Mesothelial cell of epicardium (in vitro differentiated cells): ENCODE data around the gene FCN3. TPM values are rescaled to one million over a fixed set of nuclear protein-coding genes. Genes with fewer than 3 reads are reported as not detected.
A peak's percentile ranks its signal among the peaks of the same experiment; 100 is the strongest.

Experiments
- DNase-seq, 2 experiments: peaks; one replicate each; pipeline ENCODE4 v3.0.0; 2021; ENCODE audit warnings: low spot score in 2 of 2; ENCODE audit not compliant: unreplicated experiment in 2 of 2
- H3K27ac Mint-ChIP-seq: 2 replicates; pipeline ENCODE4 v1.8.0; 2021; ENCODE audit warnings: mixed read lengths
- H3K27me3 Mint-ChIP-seq: 2 replicates; pipeline ENCODE4 v1.8.0; 2021; ENCODE audit warnings: low read depth, mixed read lengths
- H3K36me3 Mint-ChIP-seq: 2 replicates; pipeline ENCODE4 v1.8.0; 2021; ENCODE audit warnings: mixed read lengths
- H3K4me1 Mint-ChIP-seq: 2 replicates; pipeline ENCODE4 v1.8.0; 2021; ENCODE audit warnings: mixed read lengths
- H3K4me3 Mint-ChIP-seq: 2 replicates; pipeline ENCODE4 v1.8.0; 2021; ENCODE audit warnings: mild to moderate bottlenecking, moderate library complexity, mixed read lengths
- H3K9me3 Mint-ChIP-seq: 2 replicates; pipeline ENCODE4 v1.8.0; 2021; ENCODE audit warnings: mixed read lengths
- total RNA-seq: library from RNA; stranded (reverse); gene quantifications from 3 replicates; pipeline ENCODE4 v1.2.1, GENCODE V29; 2021
- TF ChIP-seq, protein P1 (sequence below): fragments of 200-600 bp; sonication (generic); IDR thresholded peaks from one replicate; pipeline ENCODE4 v1.5.0; 2021; ENCODE audit warnings: antibody characterized with exemption; ENCODE audit not compliant: unreplicated experiment

The FCN3 gene
- total RNA-seq: 0.22 to 0.24 TPM in 2 of 3 replicates, not detected in the other

DNA sequence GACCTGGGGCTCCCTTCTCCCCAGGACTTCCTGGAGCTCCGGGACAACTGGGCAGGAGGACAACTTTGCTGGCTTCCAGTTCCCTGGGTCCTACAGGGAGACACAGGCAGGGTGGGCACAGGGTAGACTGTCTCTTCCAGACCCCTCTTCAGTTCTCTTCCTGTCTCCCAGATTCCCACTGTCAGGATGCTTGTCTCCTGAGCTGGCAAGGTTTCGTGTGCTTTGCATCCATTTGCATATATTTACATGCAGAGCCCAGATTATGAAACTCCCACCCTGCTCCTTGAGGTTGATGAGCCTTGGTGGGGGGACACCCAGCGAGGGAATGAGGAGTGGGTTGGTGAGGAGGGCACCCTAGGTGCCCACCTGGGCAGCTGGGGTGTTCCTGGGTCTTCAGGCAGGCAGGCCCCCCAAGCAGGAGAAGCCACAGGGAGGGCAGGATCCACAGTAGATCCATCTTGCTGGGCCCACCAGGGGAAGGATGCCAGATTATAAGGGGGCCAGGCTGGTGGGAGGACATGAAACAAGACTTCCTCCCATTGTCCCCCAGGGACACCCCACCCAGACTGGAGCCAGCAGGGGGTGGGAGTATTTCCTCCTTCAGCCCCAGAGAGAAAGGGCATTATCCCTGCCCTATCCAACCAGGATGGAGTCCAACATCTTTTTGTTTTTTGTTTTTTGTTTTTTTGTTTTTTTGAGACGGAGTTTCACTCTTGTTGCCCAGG lies at the start of gene FCN3:
Gene FCN3, minus strand, starts transcription at position 463 of the 725 bp plus-strand sequence. Its CDS starts 6 bp downstream, at position 457.
- H3K36me3 Mint-ChIP-seq: no peaks in the 10 kb centered on the region

DNA sequence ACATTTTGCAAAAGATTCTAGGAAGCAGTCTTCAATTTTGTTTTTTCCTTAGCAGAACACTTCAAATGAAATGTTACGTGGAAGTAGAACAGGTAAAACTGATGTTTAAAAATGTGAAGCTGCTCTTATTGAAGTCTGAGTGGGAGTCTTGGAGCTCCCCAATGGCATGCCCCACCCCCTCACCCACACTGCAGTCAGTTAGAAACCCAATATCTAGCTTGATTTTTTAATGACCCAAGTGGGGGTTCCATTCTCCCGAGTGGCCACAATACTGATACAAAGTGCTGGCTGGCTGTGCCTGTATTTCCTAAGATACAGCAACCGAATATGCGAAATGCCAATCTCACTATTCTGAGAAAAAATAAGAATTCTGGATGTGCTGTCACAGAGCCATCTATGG lies 49.1 kb upstream of the FCN3 start:
- Mint-ChIP-seq H3K4me3 (no peak overlapping the region), H3K36me3 (peaks cover 9% of the 10 kb centered on the region), H3K9me3 (no peaks in the 10 kb centered on the region), H3K27ac (no peak overlapping the region), H3K27me3 (no peaks in the 10 kb centered on the region), H3K4me1 (peaks cover 31% of the 10 kb centered on the region)
- TF ChIP-seq, protein P1, sequence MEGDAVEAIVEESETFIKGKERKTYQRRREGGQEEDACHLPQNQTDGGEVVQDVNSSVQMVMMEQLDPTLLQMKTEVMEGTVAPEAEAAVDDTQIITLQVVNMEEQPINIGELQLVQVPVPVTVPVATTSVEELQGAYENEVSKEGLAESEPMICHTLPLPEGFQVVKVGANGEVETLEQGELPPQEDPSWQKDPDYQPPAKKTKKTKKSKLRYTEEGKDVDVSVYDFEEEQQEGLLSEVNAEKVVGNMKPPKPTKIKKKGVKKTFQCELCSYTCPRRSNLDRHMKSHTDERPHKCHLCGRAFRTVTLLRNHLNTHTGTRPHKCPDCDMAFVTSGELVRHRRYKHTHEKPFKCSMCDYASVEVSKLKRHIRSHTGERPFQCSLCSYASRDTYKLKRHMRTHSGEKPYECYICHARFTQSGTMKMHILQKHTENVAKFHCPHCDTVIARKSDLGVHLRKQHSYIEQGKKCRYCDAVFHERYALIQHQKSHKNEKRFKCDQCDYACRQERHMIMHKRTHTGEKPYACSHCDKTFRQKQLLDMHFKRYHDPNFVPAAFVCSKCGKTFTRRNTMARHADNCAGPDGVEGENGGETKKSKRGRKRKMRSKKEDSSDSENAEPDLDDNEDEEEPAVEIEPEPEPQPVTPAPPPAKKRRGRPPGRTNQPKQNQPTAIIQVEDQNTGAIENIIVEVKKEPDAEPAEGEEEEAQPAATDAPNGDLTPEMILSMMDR: no peak
- no peak for DNase-seq

More for the DNA sequence above, at the start of gene FCN3:
- Mint-ChIP-seq H3K9me3 (no peaks in the 10 kb centered on the region), H3K27ac (no peak within 1 kb of the TSS), H3K4me3 (no peak within 1 kb of the TSS), H3K27me3 (no peaks in the 10 kb centered on the region), H3K4me1 (peaks cover 2% of the 10 kb centered on the region)
- TF ChIP-seq, protein P1: no peak
- DNase-seq: no peak

DNA sequence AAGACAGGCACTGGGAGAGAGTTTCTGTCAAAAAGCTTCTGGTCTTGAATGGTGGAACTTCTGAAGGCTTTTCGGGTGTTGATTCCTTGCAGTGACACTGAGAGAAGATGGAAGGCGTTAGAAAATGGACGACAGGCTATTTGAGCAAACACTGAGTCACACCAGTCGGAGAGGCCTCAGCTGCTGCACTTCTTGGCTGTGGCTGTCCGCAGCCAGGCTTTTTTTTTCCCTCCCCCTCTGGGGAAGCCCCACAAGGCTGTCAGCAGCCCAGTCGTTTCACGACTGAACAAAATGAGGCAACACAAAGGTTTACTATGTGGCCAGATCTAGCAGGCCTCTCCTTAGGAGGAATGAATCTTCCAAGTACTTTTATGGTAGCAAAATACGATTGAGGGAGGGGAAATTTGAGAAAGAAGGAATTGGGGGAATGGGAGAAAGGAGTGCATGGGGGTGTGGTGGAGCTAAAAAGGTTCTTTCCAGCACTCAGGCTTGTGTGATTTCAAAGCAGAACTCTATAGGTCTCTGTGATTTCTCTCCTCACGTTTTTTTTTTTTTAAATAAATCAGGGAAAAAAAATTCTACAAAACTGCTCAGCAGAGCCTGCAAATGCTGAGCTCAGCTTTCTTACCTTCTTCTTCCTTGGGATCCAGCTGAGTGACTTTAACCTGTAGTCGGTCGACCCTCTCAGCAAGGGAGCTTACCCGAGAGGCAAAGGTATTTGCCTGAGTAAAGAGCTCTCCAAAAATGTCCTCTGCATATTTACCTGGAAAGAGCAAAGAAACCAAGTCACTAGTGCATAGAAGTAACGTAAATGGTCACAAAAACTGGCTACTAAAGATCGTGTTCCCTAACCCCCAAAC lies 43.9 kb upstream of the FCN3 start:
- TF ChIP-seq, protein P1: no peak
- Mint-ChIP-seq H3K36me3 (peaks cover 20% of the 10 kb centered on the region), H3K27ac (peak overlapping the region; percentile 95), H3K9me3 (no peaks in the 10 kb centered on the region), H3K4me3 (no peak overlapping the region), H3K27me3 (no peaks in the 10 kb centered on the region), H3K4me1 (peaks cover 22% of the 10 kb centered on the region)
- DNase-seq: no peak

DNA sequence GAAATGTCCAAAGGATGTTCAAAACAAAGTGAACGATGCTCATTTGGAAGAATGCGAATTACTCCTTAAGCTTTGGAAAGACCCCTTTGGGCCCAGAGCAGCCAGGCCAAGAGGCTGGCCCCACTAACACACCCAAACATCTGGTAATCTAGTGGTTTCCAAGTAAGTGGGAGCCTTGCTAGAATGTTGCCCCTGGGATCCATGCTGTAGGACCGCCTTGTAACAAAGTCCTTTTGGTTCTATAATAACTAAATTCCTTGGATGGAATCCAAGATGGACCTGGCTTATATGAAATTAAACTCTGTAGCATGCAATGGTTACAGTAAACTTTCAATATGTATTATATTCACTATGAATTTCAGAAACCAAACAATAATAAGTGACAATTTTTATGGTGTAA lies 43.1 kb upstream of the FCN3 start:
- Mint-ChIP-seq H3K9me3 (no peaks in the 10 kb centered on the region), H3K36me3 (peaks cover 27% of the 10 kb centered on the region), H3K4me3 (no peak overlapping the region), H3K27ac (peak overlapping the region; percentile 95), H3K27me3 (no peaks in the 10 kb centered on the region), H3K4me1 (peaks cover 22% of the 10 kb centered on the region)
- DNase-seq: no peak
- TF ChIP-seq, protein P1: no peak

DNA sequence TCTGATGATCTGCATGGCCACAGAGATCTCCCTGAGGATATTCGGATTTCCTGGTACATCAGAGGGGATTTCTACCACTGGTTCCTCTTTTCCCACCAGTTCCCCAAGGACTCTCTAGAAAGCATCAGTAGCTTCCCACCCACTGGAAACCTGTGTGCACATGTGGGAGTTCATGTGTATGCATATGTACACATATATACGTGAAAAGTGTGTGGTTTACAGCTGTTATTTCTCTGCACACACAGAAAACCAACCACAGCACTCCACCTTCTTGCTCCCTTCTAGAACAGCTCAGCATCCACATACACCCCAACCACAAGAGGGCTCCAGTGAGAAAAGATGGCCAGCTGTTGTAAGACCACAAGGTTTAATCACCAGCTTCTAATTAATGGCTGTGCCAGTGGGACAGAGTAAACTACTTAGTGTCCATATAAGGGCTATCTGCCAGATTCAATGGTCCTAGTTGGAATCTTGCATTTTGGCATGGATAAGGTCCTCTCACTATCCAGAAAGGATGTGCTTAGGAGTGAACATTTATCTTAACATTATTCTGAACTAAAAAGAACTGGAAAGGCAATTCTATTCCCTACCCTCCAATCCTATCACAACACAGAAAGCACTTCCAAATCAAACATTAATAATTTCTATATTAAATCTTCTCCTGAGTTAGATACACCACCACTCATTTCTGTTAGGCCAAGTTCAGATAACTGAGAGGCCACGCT lies 41.9 kb upstream of the FCN3 start:
- Mint-ChIP-seq H3K4me3 (no peak overlapping the region), H3K27ac (no peak overlapping the region), H3K36me3 (peaks cover 30% of the 10 kb centered on the region), H3K27me3 (no peaks in the 10 kb centered on the region), H3K9me3 (no peaks in the 10 kb centered on the region), H3K4me1 (peaks cover 22% of the 10 kb centered on the region)
- TF ChIP-seq, protein P1: peak; percentile 39
- no peak for DNase-seq
